ENCODE results near the gene ZFAND2B.

GRCh38 chr2:219174801-219175200 lies 31.8 kb upstream of the ZFAND2B start:
- TF ChIP-seq CTCF (IDR thresholded peaks at IDR 0.05; ENCODE audit: insufficient read depth, low read length, poor library complexity, severe bottlenecking): no peak
- TF ChIP-seq EZH2phosphoT487 (conservative IDR thresholded peaks at IDR 0.05; ENCODE audit: low read length): no peak

All from SU-DHL-6 (cell line).